HEK293 (cell line): Measurements from ENCODE around the gene CCDC88C.

ENCODE experiments used
- CTCF ChIA-PET: fragments of 350-600 bp; formaldehyde crosslinking; extraction: SDS; loops from one replicate; lab custom pipeline; 2021; ENCODE audit warnings: antibody characterized with exemption; lab: Yijun Ruan, JAX
- POLR2A ChIA-PET: fragments of 300-600 bp; formaldehyde crosslinking; extraction: SDS; loops from one replicate; lab custom pipeline; 2020; ENCODE audit warnings: antibody characterized with exemption, inconsistent platforms; lab: Yijun Ruan, JAX
- H3K27ac ChIP-seq: fragments of 200-500 bp; sonication (Bioruptor generic); 2 replicates; pipeline ENCODE4 v1.5.1; 2014; ENCODE audit warnings: low read depth, low read length, control low read depth, inconsistent platforms; ENCODE audit errors: extremely low read depth
- H3K36me3 ChIP-seq, 2 experiments: fragments of 200-500 bp in 1 of 2; sonication (Bioruptor generic) in 1 of 2; 1 replicate in 1 of 2; 2 replicates in 1 of 2; pipeline ENCODE4 v1.5.1; 2014 to 2017; ENCODE audit warnings: inconsistent platforms in 2 of 2, low read length in 2 of 2; ENCODE audit not compliant: control insufficient read depth in 2 of 2, insufficient read depth in 1 of 2
- H3K4me1 ChIP-seq: fragments of 200-500 bp; sonication (Bioruptor generic); 2 replicates; pipeline ENCODE4 v1.5.1; 2014; ENCODE audit warnings: mild to moderate bottlenecking, low read length, inconsistent platforms; ENCODE audit not compliant: control insufficient read depth, insufficient read depth
- H3K4me3 ChIP-seq: 2 replicates; pipeline ENCODE4 v1.5.1; 2011; ENCODE audit warnings: low read depth, mild to moderate bottlenecking, control low read depth, low read length, moderate library complexity
- H3K9me3 ChIP-seq: fragments of 200-500 bp; sonication (Bioruptor generic); 2 replicates; pipeline ENCODE4 v1.5.1; 2014; ENCODE audit warnings: low read depth, low read length, inconsistent platforms; ENCODE audit not compliant: control insufficient read depth, insufficient read depth
- HOXD13 ChIP-seq: sonication (generic); formaldehyde crosslinking; IDR thresholded peaks from 2 replicates; pipeline ENCODE4 v1.8.0; 2022; ENCODE audit warnings: missing genetic modification reagents, borderline replicate concordance
- KLF8 ChIP-seq: fragments of 450-650 bp; formaldehyde crosslinking; IDR thresholded peaks from 2 replicates; pipeline ENCODE4 v1.5.1; 2016; ENCODE audit warnings: missing biosample characterization, missing genetic modification characterization
- MYNN ChIP-seq: fragments of 450-650 bp; formaldehyde crosslinking; IDR thresholded peaks from 2 replicates; pipeline ENCODE4 v1.5.1; 2016; ENCODE audit warnings: missing biosample characterization, missing genetic modification characterization, borderline replicate concordance
- MZF1 ChIP-seq: fragments of 450-650 bp; formaldehyde crosslinking; IDR thresholded peaks from 2 replicates; pipeline ENCODE4 v1.5.1; 2017; ENCODE audit warnings: missing biosample characterization, missing genetic modification characterization, borderline replicate concordance
- OSR2 ChIP-seq: fragments of 450-650 bp; formaldehyde crosslinking; IDR thresholded peaks from 2 replicates; pipeline ENCODE4 v1.5.1; 2016; ENCODE audit warnings: missing biosample characterization, missing genetic modification characterization
- RBAK ChIP-seq: fragments of 450-650 bp; formaldehyde crosslinking; IDR thresholded peaks from 2 replicates; pipeline ENCODE4 v1.5.1; 2016; ENCODE audit warnings: missing biosample characterization, missing genetic modification characterization
- REPIN1 ChIP-seq: fragments of 450-650 bp; formaldehyde crosslinking; IDR thresholded peaks from 2 replicates; pipeline ENCODE4 v1.5.1; 2017; ENCODE audit warnings: missing biosample characterization, missing genetic modification characterization, low read depth
- ZBTB17 ChIP-seq: fragments of 450-650 bp; formaldehyde crosslinking; IDR thresholded peaks from 2 replicates; pipeline ENCODE4 v1.5.1; 2016; ENCODE audit warnings: missing biosample characterization, missing genetic modification characterization
- ZNF155 ChIP-seq: fragments of 450-650 bp; formaldehyde crosslinking; IDR thresholded peaks from 2 replicates; pipeline ENCODE4 v1.5.1; 2016; ENCODE audit warnings: missing biosample characterization, missing genetic modification characterization
- ZNF16 ChIP-seq: fragments of 450-650 bp; formaldehyde crosslinking; IDR thresholded peaks from 2 replicates; pipeline ENCODE4 v1.5.1; 2016; ENCODE audit warnings: low read depth, missing biosample characterization, missing genetic modification characterization
- ZNF2 ChIP-seq: fragments of 450-650 bp; formaldehyde crosslinking; IDR thresholded peaks from 2 replicates; pipeline ENCODE4 v1.5.1; 2016; ENCODE audit warnings: missing biosample characterization, missing genetic modification characterization
- ZNF223 ChIP-seq: fragments of 450-650 bp; formaldehyde crosslinking; IDR thresholded peaks from 2 replicates; pipeline ENCODE4 v1.5.1; 2016; ENCODE audit warnings: missing biosample characterization, missing genetic modification characterization
- ZNF335 ChIP-seq: fragments of 450-650 bp; formaldehyde crosslinking; conservative IDR thresholded peaks from 2 replicates; pipeline ENCODE4 v1.5.1; 2016; ENCODE audit warnings: missing biosample characterization, missing genetic modification characterization
- ZNF391 ChIP-seq: fragments of 450-650 bp; formaldehyde crosslinking; IDR thresholded peaks from 2 replicates; pipeline ENCODE4 v1.5.1; 2016; ENCODE audit warnings: low read depth, missing biosample characterization, missing genetic modification characterization, borderline replicate concordance
- ZNF449 ChIP-seq: fragments of 450-650 bp; formaldehyde crosslinking; IDR thresholded peaks from 2 replicates; pipeline ENCODE4 v1.5.1; 2017; ENCODE audit warnings: missing biosample characterization, mild to moderate bottlenecking, missing genetic modification characterization, moderate library complexity
- ZNF488 ChIP-seq: fragments of 450-650 bp; formaldehyde crosslinking; IDR thresholded peaks from 2 replicates; pipeline ENCODE4 v1.5.1; 2016; ENCODE audit warnings: missing biosample characterization, missing genetic modification characterization
- ZNF518A ChIP-seq: fragments of 450-650 bp; formaldehyde crosslinking; conservative IDR thresholded peaks from 2 replicates; pipeline ENCODE4 v1.5.1; 2016; ENCODE audit warnings: low read depth, missing biosample characterization, missing genetic modification characterization
- ZNF658 ChIP-seq: fragments of 450-650 bp; formaldehyde crosslinking; IDR thresholded peaks from 2 replicates; pipeline ENCODE4; 2016; ENCODE audit warnings: missing biosample characterization, missing genetic modification characterization
- ZNF664 ChIP-seq: fragments of 450-650 bp; formaldehyde crosslinking; IDR thresholded peaks from 2 replicates; pipeline ENCODE4 v1.5.1; 2016; ENCODE audit warnings: missing biosample characterization, missing genetic modification characterization

CCDC88C gene

GRCh38 chr14:91350813-91351511, 66.7 kb downstream of the CCDC88C start:
- H3K27ac ChIP-seq: no peak overlapping the region
- CTCF ChIA-PET: interaction anchor here (0.6 to 2.0 kb wide), 2 partner anchors 28 to 35 kb away, joined by 3 to 5 read pairs; no protein-coding TSS in a partner anchor

GRCh38 chr14:91350483-91350812, 67.2 kb downstream of the CCDC88C start:
- H3K4me1 ChIP-seq: no peaks in the 10 kb centered on the region
- no peak overlapping the region for H3K27ac ChIP-seq
- ChIA-PET CTCF (interaction anchor here (0.6 to 2.0 kb wide), 3 partner anchors 24 to 36 kb away, joined by 3 to 5 read pairs (median 3); no protein-coding TSS in a partner anchor), POLR2A (interaction anchor here (0.5 kb wide), 1 partner anchor 12 kb away, joined by 3 read pairs; no protein-coding TSS in a partner anchor)
- no peaks in the 10 kb centered on the region for H3K36me3 ChIP-seq
- TF ChIP-seq KLF8 (tag by site-specific recombination) (no peak), ZNF223 (tag by site-specific recombination) (no peak), ZNF155 (no peak), MYNN (tag by site-specific recombination) (no peak), RBAK (tag by site-specific recombination) (no peak)
- no peak overlapping the region for H3K4me3 ChIP-seq
- H3K9me3 ChIP-seq: no peaks in the 10 kb centered on the region

More at GRCh38 chr14:91350813-91351511, 66.7 kb downstream of the CCDC88C start:
- POLR2A ChIA-PET: no interaction called here
- TF ChIP-seq ZNF335 (tag by site-specific recombination) (no peak), OSR2 (tag by site-specific recombination) (no peak)
- H3K4me3 ChIP-seq: no peak overlapping the region
- H3K4me1 ChIP-seq: no peaks in the 10 kb centered on the region
- no peaks in the 10 kb centered on the region for H3K9me3 ChIP-seq
- H3K36me3 ChIP-seq: no peaks in the 10 kb centered on the region

GRCh38 chr14:91349481-91350074, 68.0 kb downstream of the CCDC88C start:
- ChIA-PET POLR2A (no interaction called here), CTCF (interaction anchor here (0.8 to 2.0 kb wide), 4 partner anchors 9 to 26 kb away, joined by 3 to 5 read pairs (median 4); no protein-coding TSS in a partner anchor)
- no peaks in the 10 kb centered on the region for H3K36me3 ChIP-seq
- no peaks in the 10 kb centered on the region for H3K9me3 ChIP-seq
- no peak for TF ChIP-seq ZNF488
- 0 out of 2 replicates have a peak, but pooled peaks have one; percentile 62 for TF ChIP-seq ZNF664 (tag by site-specific recombination)
- TF ChIP-seq ZBTB17 (tag by site-specific recombination): peak; percentile 68
- H3K4me1 ChIP-seq: no peaks in the 10 kb centered on the region
- H3K27ac ChIP-seq: no peak overlapping the region
- H3K4me3 ChIP-seq: no peak overlapping the region

- no peaks in the 10 kb centered on the region for H3K4me1 ChIP-seq
- no peak overlapping the region for H3K4me3 ChIP-seq
- POLR2A ChIA-PET: no interaction called here
- H3K36me3 ChIP-seq: no peaks in the 10 kb centered on the region
- CTCF ChIA-PET: interaction anchor here (0.8 kb wide), 1 partner anchor 12 kb away, joined by 3 read pairs; no protein-coding TSS in a partner anchor
- no peaks in the 10 kb centered on the region for H3K9me3 ChIP-seq
- no peak overlapping the region for H3K27ac ChIP-seq
- TF ChIP-seq ZNF518A (no peak), ZNF16 (tag by site-specific recombination) (no peak), ZNF391 (tag by site-specific recombination) (no peak), ZNF658 (tag by site-specific recombination) (no peak), ZNF2 (tag by site-specific recombination) (no peak), MZF1 (tag by site-specific recombination) (no peak), HOXD13 (CRISPR knock-in tag) (no peak), REPIN1 (tag by site-specific recombination) (no peak), ZNF449 (no peak)
Observed at GRCh38 chr14:91348845-91349465, 68.7 kb downstream of the CCDC88C start.
